ENCODE measurements around the gene CD33.

DNA sequence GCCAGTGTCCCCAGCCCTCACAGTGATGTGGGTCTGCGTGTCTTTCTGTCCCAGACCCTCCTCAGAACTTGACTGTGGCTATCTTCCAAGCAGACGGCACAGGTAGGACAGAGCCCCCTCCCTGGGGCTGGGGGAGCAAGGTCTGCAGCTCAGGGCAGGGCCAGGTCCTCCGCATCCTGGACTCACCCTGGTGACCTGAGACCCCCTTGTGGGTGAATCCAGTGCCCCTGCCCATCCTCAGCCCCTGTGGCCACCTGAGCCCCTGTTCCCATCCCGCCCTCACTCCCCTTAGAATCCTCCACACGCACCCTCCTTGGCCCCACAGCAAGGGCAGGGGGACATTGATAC, 39.0 kb upstream of the CD33 start:
- TF ChIP-seq, protein P1, sequence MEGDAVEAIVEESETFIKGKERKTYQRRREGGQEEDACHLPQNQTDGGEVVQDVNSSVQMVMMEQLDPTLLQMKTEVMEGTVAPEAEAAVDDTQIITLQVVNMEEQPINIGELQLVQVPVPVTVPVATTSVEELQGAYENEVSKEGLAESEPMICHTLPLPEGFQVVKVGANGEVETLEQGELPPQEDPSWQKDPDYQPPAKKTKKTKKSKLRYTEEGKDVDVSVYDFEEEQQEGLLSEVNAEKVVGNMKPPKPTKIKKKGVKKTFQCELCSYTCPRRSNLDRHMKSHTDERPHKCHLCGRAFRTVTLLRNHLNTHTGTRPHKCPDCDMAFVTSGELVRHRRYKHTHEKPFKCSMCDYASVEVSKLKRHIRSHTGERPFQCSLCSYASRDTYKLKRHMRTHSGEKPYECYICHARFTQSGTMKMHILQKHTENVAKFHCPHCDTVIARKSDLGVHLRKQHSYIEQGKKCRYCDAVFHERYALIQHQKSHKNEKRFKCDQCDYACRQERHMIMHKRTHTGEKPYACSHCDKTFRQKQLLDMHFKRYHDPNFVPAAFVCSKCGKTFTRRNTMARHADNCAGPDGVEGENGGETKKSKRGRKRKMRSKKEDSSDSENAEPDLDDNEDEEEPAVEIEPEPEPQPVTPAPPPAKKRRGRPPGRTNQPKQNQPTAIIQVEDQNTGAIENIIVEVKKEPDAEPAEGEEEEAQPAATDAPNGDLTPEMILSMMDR (IDR thresholded peaks at IDR 0.05), result no peak
- TF ChIP-seq, protein P2, sequence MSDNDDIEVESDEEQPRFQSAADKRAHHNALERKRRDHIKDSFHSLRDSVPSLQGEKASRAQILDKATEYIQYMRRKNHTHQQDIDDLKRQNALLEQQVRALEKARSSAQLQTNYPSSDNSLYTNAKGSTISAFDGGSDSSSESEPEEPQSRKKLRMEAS (IDR thresholded peaks at IDR 0.05), result no peak

Measured in A549 (cell line).